Dendritic cell treated with granulocyte-macrophage colony-stimulating factor and Interleukin-4, amounts not matched to agents 40 ng/mL and 50 ng/mL, for 4 days (primary cell): ENCODE results near the gene PAGE2.
"Not testable (repeated sequence)": the region's sequence is repeated elsewhere in the genome, so short reads cannot be mapped to it uniquely, and the experiment has no call there.

Experiments
- H3K27ac Mint-ChIP-seq: one replicate; pipeline ENCODE4 v1.8.0; 2022; ENCODE audit warnings: mild to moderate bottlenecking, mixed read lengths
- H3K27me3 Mint-ChIP-seq: one replicate; pipeline ENCODE4 v1.8.0; 2022; ENCODE audit warnings: mild to moderate bottlenecking, mixed read lengths
- H3K36me3 Mint-ChIP-seq: one replicate; pipeline ENCODE4 v1.8.0; 2022; ENCODE audit warnings: low read depth, mixed read lengths
- H3K4me1 Mint-ChIP-seq: one replicate; pipeline ENCODE4 v1.8.0; 2022; ENCODE audit warnings: low read depth, mixed read lengths
- H3K4me3 Mint-ChIP-seq: one replicate; pipeline ENCODE4 v1.8.0; 2022; ENCODE audit warnings: mild to moderate bottlenecking, moderate library complexity, mixed read lengths
- H3K9me3 Mint-ChIP-seq: one replicate; pipeline ENCODE4 v1.8.0; 2022; ENCODE audit warnings: mixed read lengths
- intact Hi-C: fragments of 100-400 bp; cut with micrococcal nuclease; formaldehyde crosslinking; loops from one replicate; pipeline ENCODE4 v1.15.0; 2022

PAGE2 gene

GRCh38 chrX:55109306-55109705 lies 20.5 kb downstream of the PAGE2 start:
- Mint-ChIP-seq H3K27ac (no peak overlapping the region), H3K4me1 (no peaks in the 10 kb centered on the region), H3K4me3 (no peak overlapping the region), H3K9me3 (no peaks in the 10 kb centered on the region), H3K27me3 (no peaks in the 10 kb centered on the region), H3K36me3 (no peaks in the 10 kb centered on the region)
- intact Hi-C loops, result no loop called here

- Mint-ChIP-seq H3K4me1 (no peaks in the 10 kb centered on the region), H3K4me3 (no peak overlapping the region), H3K27ac (no peak overlapping the region), H3K9me3 (no peaks in the 10 kb centered on the region), H3K27me3 (no peaks in the 10 kb centered on the region), H3K36me3 (no peaks in the 10 kb centered on the region)
- intact Hi-C loops, result no loop called here
Observed at GRCh38 chrX:55111578-55112254, 22.9 kb downstream of the PAGE2 start.

GRCh38 chrX:55116589-55116988 lies 27.8 kb downstream of the PAGE2 start:
- intact Hi-C loops, H3K9me3 Mint-ChIP-seq, H3K36me3 Mint-ChIP-seq, H3K4me1 Mint-ChIP-seq, H3K27ac Mint-ChIP-seq, H3K4me3 Mint-ChIP-seq, H3K27me3 Mint-ChIP-seq: not testable (repeated sequence)

- Mint-ChIP-seq H3K36me3 (no peaks in the 10 kb centered on the region), H3K27me3 (no peaks in the 10 kb centered on the region), H3K27ac (no peak overlapping the region), H3K9me3 (no peaks in the 10 kb centered on the region), H3K4me1 (no peaks in the 10 kb centered on the region), H3K4me3 (no peak overlapping the region)
- intact Hi-C loops, result no loop called here
Observed at GRCh38 chrX:55118574-55118973, 29.8 kb downstream of the PAGE2 start.

- Mint-ChIP-seq H3K4me3 (no peak overlapping the region), H3K27me3 (no peaks in the 10 kb centered on the region), H3K4me1 (no peaks in the 10 kb centered on the region), H3K9me3 (no peaks in the 10 kb centered on the region), H3K36me3 (no peaks in the 10 kb centered on the region), H3K27ac (no peak overlapping the region)
- intact Hi-C loops, result no loop called here
Observed at GRCh38 chrX:55119271-55119670, 30.5 kb downstream of the PAGE2 start.

- Mint-ChIP-seq H3K27me3 (no peaks in the 10 kb centered on the region), H3K27ac (no peak overlapping the region), H3K9me3 (no peaks in the 10 kb centered on the region), H3K36me3 (no peaks in the 10 kb centered on the region), H3K4me1 (no peaks in the 10 kb centered on the region), H3K4me3 (no peak overlapping the region)
- intact Hi-C loops, result no loop called here
Observed at GRCh38 chrX:55119712-55120111, 30.9 kb downstream of the PAGE2 start.

- Mint-ChIP-seq H3K36me3 (no peaks in the 10 kb centered on the region), H3K27me3 (no peaks in the 10 kb centered on the region), H3K27ac (no peak overlapping the region), H3K4me3 (no peak overlapping the region), H3K4me1 (no peaks in the 10 kb centered on the region), H3K9me3 (no peaks in the 10 kb centered on the region)
- intact Hi-C loops, result no loop called here
Observed at GRCh38 chrX:55120761-55121358, 32.0 kb downstream of the PAGE2 start.

GRCh38 chrX:55123900-55124299 lies 35.1 kb downstream of the PAGE2 start:
- Mint-ChIP-seq H3K4me3 (no peak overlapping the region), H3K36me3 (no peaks in the 10 kb centered on the region), H3K27me3 (no peaks in the 10 kb centered on the region), H3K27ac (no peak overlapping the region), H3K4me1 (no peaks in the 10 kb centered on the region), H3K9me3 (no peaks in the 10 kb centered on the region)
- intact Hi-C loops, result no loop called here

- Mint-ChIP-seq H3K27me3 (no peaks in the 10 kb centered on the region), H3K27ac (no peak overlapping the region), H3K4me1 (no peaks in the 10 kb centered on the region), H3K4me3 (no peak overlapping the region), H3K36me3 (no peaks in the 10 kb centered on the region), H3K9me3 (no peaks in the 10 kb centered on the region)
- intact Hi-C loops, result no loop called here
Observed at GRCh38 chrX:55127692-55128091, 38.9 kb downstream of the PAGE2 start.

GRCh38 chrX:55129361-55129760 lies 40.5 kb downstream of the PAGE2 start:
- intact Hi-C loops, result no loop called here
- Mint-ChIP-seq H3K27ac (no peak overlapping the region), H3K4me1 (no peaks in the 10 kb centered on the region), H3K36me3 (no peaks in the 10 kb centered on the region), H3K9me3 (no peaks in the 10 kb centered on the region), H3K27me3 (no peaks in the 10 kb centered on the region), H3K4me3 (no peak overlapping the region)

- no peaks in the 10 kb centered on the region for H3K9me3 Mint-ChIP-seq
Observed at GRCh38 chrX:55130481-55130880, 41.7 kb downstream of the PAGE2 start.

GRCh38 chrX:55132416-55132815 lies 43.6 kb downstream of the PAGE2 start:
- Mint-ChIP-seq H3K4me3 (no peak overlapping the region), H3K9me3 (no peaks in the 10 kb centered on the region), H3K4me1 (no peaks in the 10 kb centered on the region), H3K36me3 (no peaks in the 10 kb centered on the region), H3K27ac (no peak overlapping the region), H3K27me3 (no peaks in the 10 kb centered on the region)
- intact Hi-C loops, result no loop called here

More at GRCh38 chrX:55130481-55130880, 41.7 kb downstream of the PAGE2 start:
- Mint-ChIP-seq H3K4me3 (no peak overlapping the region), H3K36me3 (no peaks in the 10 kb centered on the region), H3K27ac (no peak overlapping the region), H3K27me3 (no peaks in the 10 kb centered on the region), H3K4me1 (no peaks in the 10 kb centered on the region)
- intact Hi-C loops, result no loop called here

GRCh38 chrX:55135171-55135570 lies 46.4 kb downstream of the PAGE2 start:
- Mint-ChIP-seq H3K36me3 (no peaks in the 10 kb centered on the region), H3K4me1 (no peaks in the 10 kb centered on the region), H3K27ac (no peak overlapping the region), H3K9me3 (no peaks in the 10 kb centered on the region), H3K27me3 (no peaks in the 10 kb centered on the region), H3K4me3 (no peak overlapping the region)
- intact Hi-C loops, result no loop called here

- intact Hi-C loops, H3K36me3 Mint-ChIP-seq, H3K4me1 Mint-ChIP-seq, H3K9me3 Mint-ChIP-seq, H3K27me3 Mint-ChIP-seq, H3K4me3 Mint-ChIP-seq, H3K27ac Mint-ChIP-seq: not testable (repeated sequence)
Observed at GRCh38 chrX:55140800-55141199, 52.0 kb downstream of the PAGE2 start.
